SK-N-SH treated with all-trans-retinoic acid at 6 μM for 48 hours (cell line): ENCODE data around the gene ANKRD6.

Source experiments
- ATAC-seq: fragments of 200-7000 bp; cut with Tn5 transposase; 3 replicates; pipeline ENCODE4 v1.9.1; 2020; ENCODE audit warnings: mild to moderate bottlenecking, moderate library complexity
- ARNTL ChIP-seq: fragments of 450-650 bp; formaldehyde crosslinking; IDR thresholded peaks from 2 replicates; pipeline ENCODE4 v1.5.0; 2020; ENCODE audit warnings: low read depth, mild to moderate bottlenecking, moderate library complexity, borderline replicate concordance
- BACH2 ChIP-seq: fragments of 250-450 bp; sonication (Bioruptor Pico); IDR thresholded peaks from 2 replicates; pipeline ENCODE4 v1.9.0; 2021; ENCODE audit warnings: mild to moderate bottlenecking, borderline replicate concordance
- CSDC2 ChIP-seq: fragments of 250-450 bp; sonication (Bioruptor Pico); IDR thresholded peaks from 2 replicates; pipeline ENCODE4 v1.5.0; 2020; ENCODE audit warnings: mild to moderate bottlenecking, moderate library complexity
- ESRRG ChIP-seq: fragments of 250-450 bp; sonication (Bioruptor Pico); IDR thresholded peaks from 2 replicates; pipeline ENCODE4 v1.6.1; 2021; ENCODE audit warnings: mild to moderate bottlenecking
- GLIS3 ChIP-seq: fragments of 250-450 bp; sonication (Bioruptor Pico); IDR thresholded peaks from 2 replicates; pipeline ENCODE4 v1.5.0; 2020; ENCODE audit warnings: mild to moderate bottlenecking, moderate library complexity
- ISL1 ChIP-seq: fragments of 250-450 bp; sonication (Bioruptor Pico); IDR thresholded peaks from 2 replicates; pipeline ENCODE4 v2.1.2; 2022; ENCODE audit warnings: mild to moderate bottlenecking, moderate library complexity
- OSR1 ChIP-seq: fragments of 250-450 bp; sonication (Bioruptor Pico); IDR thresholded peaks from 2 replicates; pipeline ENCODE4 v1.8.0; 2022; ENCODE audit warnings: moderate library complexity, mild to moderate bottlenecking, inconsistent platforms
- PPARA ChIP-seq: fragments of 250-450 bp; sonication (Bioruptor Pico); IDR thresholded peaks from 2 replicates; pipeline ENCODE4 v1.5.0; 2020; ENCODE audit warnings: mild to moderate bottlenecking, borderline replicate concordance
- RARB ChIP-seq: fragments of 250-450 bp; sonication (Bioruptor Pico); IDR thresholded peaks from 2 replicates; pipeline ENCODE4 v1.8.0; 2021; ENCODE audit warnings: mild to moderate bottlenecking, moderate library complexity
- SNAI2 ChIP-seq: fragments of 250-450 bp; sonication (Bioruptor Pico); IDR thresholded peaks from 2 replicates; pipeline ENCODE4 v1.5.0; 2020; ENCODE audit warnings: mild to moderate bottlenecking, moderate library complexity
- TCF4 ChIP-seq: fragments of 250-450 bp; sonication (Bioruptor Pico); IDR thresholded peaks from 2 replicates; pipeline ENCODE4 v1.8.0; 2021; ENCODE audit warnings: mild to moderate bottlenecking, moderate library complexity, borderline replicate concordance
- TOX ChIP-seq: fragments of 250-450 bp; sonication (Bioruptor Pico); IDR thresholded peaks from 2 replicates; pipeline ENCODE4 v1.8.0; 2021; ENCODE audit warnings: mild to moderate bottlenecking, moderate library complexity, borderline replicate concordance
- ZC3H10 ChIP-seq: fragments of 250-450 bp; sonication (Bioruptor Pico); IDR thresholded peaks from 2 replicates; pipeline ENCODE4 v1.5.1; 2021; ENCODE audit warnings: mild to moderate bottlenecking, moderate library complexity
- ZFP3 ChIP-seq: fragments of 250-450 bp; sonication (Bioruptor Pico); IDR thresholded peaks from 2 replicates; pipeline ENCODE4 v1.5.0; 2020; ENCODE audit warnings: mild to moderate bottlenecking, moderate library complexity
- ZFP30 ChIP-seq: fragments of 450-650 bp; formaldehyde crosslinking; IDR thresholded peaks from 2 replicates; pipeline ENCODE4 v1.5.0; 2022; ENCODE audit warnings: mild to moderate bottlenecking, moderate library complexity
- ZNF565 ChIP-seq: fragments of 450-650 bp; formaldehyde crosslinking; conservative IDR thresholded peaks from 2 replicates; pipeline ENCODE4 v1.5.0; 2020; ENCODE audit warnings: low read depth, mild to moderate bottlenecking, moderate library complexity
- ZNF70 ChIP-seq: fragments of 450-650 bp; formaldehyde crosslinking; IDR thresholded peaks from 2 replicates; pipeline ENCODE4 v1.5.0; 2020; ENCODE audit warnings: mild to moderate bottlenecking, moderate library complexity
- ZNF8 ChIP-seq: fragments of 450-650 bp; formaldehyde crosslinking; IDR thresholded peaks from 2 replicates; pipeline ENCODE4 v1.5.0; 2020; ENCODE audit warnings: mild to moderate bottlenecking, moderate library complexity
- TF ChIP-seq, protein P1 (sequence below): fragments of 250-450 bp; sonication (Bioruptor Pico); IDR thresholded peaks from 2 replicates; pipeline ENCODE4 v1.8.0; 2020; ENCODE audit warnings: mild to moderate bottlenecking, moderate library complexity, borderline replicate concordance
- TF ChIP-seq, protein P2 (sequence below): fragments of 250-450 bp; sonication (Bioruptor Pico); IDR thresholded peaks from 2 replicates; pipeline ENCODE4 v1.5.1; 2020; ENCODE audit warnings: low read depth, mild to moderate bottlenecking, moderate library complexity
- TF ChIP-seq, protein P3 (sequence below): fragments of 250-450 bp; sonication (Bioruptor Pico); IDR thresholded peaks from 2 replicates; pipeline ENCODE4 v1.8.0; 2021; ENCODE audit warnings: low read depth, mild to moderate bottlenecking, moderate library complexity, borderline replicate concordance
- TF ChIP-seq, protein P4 (sequence below): fragments of 250-450 bp; sonication (Bioruptor Pico); IDR thresholded peaks from 2 replicates; pipeline ENCODE4 v1.5.1; 2021; ENCODE audit warnings: mild to moderate bottlenecking, moderate library complexity
- TF ChIP-seq, protein P5 (sequence below): fragments of 250-450 bp; sonication (Bioruptor Pico); IDR thresholded peaks from 2 replicates; pipeline ENCODE4 v1.5.0; 2020; ENCODE audit warnings: mild to moderate bottlenecking, moderate library complexity

ANKRD6 gene

GRCh38 chr6:89468998-89469397, 36.0 kb downstream of the ANKRD6 start:
- TF ChIP-seq ZFP3 (no peak), ZC3H10 (no peak), TCF4 (CRISPR knock-in tag) (no peak), SNAI2 (CRISPR knock-in tag) (no peak), ZNF8 (CRISPR knock-in tag) (no peak), ESRRG (CRISPR knock-in tag) (no peak), CSDC2 (no peak), ZFP30 (CRISPR knock-in tag) (no peak), PPARA (CRISPR knock-in tag) (no peak), ZNF70 (no peak), ARNTL (CRISPR knock-in tag) (no peak), OSR1 (CRISPR knock-in tag) (no peak), RARB (CRISPR knock-in tag) (no peak), GLIS3 (no peak), ISL1 (no peak)
- TF ChIP-seq, protein P1, sequence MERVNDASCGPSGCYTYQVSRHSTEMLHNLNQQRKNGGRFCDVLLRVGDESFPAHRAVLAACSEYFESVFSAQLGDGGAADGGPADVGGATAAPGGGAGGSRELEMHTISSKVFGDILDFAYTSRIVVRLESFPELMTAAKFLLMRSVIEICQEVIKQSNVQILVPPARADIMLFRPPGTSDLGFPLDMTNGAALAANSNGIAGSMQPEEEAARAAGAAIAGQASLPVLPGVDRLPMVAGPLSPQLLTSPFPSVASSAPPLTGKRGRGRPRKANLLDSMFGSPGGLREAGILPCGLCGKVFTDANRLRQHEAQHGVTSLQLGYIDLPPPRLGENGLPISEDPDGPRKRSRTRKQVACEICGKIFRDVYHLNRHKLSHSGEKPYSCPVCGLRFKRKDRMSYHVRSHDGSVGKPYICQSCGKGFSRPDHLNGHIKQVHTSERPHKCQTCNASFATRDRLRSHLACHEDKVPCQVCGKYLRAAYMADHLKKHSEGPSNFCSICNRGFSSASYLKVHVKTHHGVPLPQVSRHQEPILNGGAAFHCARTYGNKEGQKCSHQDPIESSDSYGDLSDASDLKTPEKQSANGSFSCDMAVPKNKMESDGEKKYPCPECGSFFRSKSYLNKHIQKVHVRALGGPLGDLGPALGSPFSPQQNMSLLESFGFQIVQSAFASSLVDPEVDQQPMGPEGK (CRISPR knock-in tag), result no peak
- TF ChIP-seq, protein P2, sequence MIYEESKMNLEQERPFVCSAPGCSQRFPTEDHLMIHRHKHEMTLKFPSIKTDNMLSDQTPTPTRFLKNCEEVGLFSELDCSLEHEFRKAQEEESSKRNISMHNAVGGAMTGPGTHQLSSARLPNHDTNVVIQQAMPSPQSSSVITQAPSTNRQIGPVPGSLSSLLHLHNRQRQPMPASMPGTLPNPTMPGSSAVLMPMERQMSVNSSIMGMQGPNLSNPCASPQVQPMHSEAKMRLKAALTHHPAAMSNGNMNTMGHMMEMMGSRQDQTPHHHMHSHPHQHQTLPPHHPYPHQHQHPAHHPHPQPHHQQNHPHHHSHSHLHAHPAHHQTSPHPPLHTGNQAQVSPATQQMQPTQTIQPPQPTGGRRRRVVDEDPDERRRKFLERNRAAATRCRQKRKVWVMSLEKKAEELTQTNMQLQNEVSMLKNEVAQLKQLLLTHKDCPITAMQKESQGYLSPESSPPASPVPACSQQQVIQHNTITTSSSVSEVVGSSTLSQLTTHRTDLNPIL (CRISPR knock-in tag), result no peak
- TF ChIP-seq, protein P3, sequence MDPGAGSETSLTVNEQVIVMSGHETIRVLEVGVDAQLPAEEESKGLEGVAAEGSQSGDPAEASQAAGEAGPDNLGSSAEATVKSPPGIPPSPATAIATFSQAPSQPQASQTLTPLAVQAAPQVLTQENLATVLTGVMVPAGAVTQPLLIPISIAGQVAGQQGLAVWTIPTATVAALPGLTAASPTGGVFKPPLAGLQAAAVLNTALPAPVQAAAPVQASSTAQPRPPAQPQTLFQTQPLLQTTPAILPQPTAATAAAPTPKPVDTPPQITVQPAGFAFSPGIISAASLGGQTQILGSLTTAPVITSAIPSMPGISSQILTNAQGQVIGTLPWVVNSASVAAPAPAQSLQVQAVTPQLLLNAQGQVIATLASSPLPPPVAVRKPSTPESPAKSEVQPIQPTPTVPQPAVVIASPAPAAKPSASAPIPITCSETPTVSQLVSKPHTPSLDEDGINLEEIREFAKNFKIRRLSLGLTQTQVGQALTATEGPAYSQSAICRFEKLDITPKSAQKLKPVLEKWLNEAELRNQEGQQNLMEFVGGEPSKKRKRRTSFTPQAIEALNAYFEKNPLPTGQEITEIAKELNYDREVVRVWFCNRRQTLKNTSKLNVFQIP (CRISPR knock-in tag), result no peak
- TF ChIP-seq, protein P4, sequence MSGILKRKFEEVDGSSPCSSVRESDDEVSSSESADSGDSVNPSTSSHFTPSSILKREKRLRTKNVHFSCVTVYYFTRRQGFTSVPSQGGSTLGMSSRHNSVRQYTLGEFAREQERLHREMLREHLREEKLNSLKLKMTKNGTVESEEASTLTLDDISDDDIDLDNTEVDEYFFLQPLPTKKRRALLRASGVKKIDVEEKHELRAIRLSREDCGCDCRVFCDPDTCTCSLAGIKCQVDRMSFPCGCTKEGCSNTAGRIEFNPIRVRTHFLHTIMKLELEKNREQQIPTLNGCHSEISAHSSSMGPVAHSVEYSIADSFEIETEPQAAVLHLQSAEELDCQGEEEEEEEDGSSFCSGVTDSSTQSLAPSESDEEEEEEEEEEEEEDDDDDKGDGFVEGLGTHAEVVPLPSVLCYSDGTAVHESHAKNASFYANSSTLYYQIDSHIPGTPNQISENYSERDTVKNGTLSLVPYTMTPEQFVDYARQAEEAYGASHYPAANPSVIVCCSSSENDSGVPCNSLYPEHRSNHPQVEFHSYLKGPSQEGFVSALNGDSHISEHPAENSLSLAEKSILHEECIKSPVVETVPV, result no peak
- TF ChIP-seq, protein P5, sequence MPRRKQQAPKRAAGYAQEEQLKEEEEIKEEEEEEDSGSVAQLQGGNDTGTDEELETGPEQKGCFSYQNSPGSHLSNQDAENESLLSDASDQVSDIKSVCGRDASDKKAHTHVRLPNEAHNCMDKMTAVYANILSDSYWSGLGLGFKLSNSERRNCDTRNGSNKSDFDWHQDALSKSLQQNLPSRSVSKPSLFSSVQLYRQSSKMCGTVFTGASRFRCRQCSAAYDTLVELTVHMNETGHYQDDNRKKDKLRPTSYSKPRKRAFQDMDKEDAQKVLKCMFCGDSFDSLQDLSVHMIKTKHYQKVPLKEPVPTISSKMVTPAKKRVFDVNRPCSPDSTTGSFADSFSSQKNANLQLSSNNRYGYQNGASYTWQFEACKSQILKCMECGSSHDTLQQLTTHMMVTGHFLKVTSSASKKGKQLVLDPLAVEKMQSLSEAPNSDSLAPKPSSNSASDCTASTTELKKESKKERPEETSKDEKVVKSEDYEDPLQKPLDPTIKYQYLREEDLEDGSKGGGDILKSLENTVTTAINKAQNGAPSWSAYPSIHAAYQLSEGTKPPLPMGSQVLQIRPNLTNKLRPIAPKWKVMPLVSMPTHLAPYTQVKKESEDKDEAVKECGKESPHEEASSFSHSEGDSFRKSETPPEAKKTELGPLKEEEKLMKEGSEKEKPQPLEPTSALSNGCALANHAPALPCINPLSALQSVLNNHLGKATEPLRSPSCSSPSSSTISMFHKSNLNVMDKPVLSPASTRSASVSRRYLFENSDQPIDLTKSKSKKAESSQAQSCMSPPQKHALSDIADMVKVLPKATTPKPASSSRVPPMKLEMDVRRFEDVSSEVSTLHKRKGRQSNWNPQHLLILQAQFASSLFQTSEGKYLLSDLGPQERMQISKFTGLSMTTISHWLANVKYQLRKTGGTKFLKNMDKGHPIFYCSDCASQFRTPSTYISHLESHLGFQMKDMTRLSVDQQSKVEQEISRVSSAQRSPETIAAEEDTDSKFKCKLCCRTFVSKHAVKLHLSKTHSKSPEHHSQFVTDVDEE (CRISPR knock-in tag), result no peak
- TF ChIP-seq, all 23 proteins: peak for 0

DNA sequence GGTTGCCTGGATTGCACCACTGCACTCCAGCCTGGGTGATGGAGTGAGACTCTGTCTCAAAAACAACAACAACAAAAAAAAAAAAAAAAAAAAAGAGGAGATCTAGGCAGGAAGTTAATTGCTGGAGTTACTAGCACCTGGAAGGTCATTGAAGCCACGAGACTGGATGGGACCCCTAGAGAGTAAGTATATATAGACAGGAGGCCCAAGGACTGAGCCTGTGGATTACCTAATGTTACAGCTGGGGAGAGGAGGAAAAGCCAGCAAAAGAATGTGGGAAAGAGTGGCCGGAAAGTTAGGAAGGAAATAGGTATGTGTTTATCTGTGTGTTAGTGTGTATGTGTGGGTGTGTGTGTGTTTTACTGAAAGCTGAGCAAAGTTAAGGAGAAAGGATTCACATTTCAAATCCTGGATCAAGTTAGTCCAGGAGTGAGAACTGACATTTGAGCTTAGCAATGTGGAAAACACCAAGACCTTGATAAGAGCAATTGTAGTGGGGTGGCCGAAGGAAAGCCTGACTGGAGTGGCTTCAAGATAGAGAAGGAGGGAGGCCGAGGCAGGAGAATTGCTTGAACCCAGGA, 38.4 kb downstream of the ANKRD6 start:
- ATAC-seq, result no peak
- TF ChIP-seq GLIS3 (no peak), ZFP3 (no peak), ISL1 (no peak), BACH2 (CRISPR knock-in tag) (no peak), ESRRG (CRISPR knock-in tag) (no peak), OSR1 (CRISPR knock-in tag) (no peak), ZC3H10 (no peak), ZFP30 (CRISPR knock-in tag) (no peak), TCF4 (CRISPR knock-in tag) (no peak), RARB (CRISPR knock-in tag) (no peak), PPARA (CRISPR knock-in tag) (no peak), ZNF565 (CRISPR knock-in tag) (no peak), ZNF8 (CRISPR knock-in tag) (no peak), TOX (CRISPR knock-in tag) (no peak)
- TF ChIP-seq, protein P5 (CRISPR knock-in tag), result no peak
- TF ChIP-seq, protein P1 (CRISPR knock-in tag), result no peak
- TF ChIP-seq, protein P3 (CRISPR knock-in tag), result no peak

More at GRCh38 chr6:89468998-89469397, 36.0 kb downstream of the ANKRD6 start:
- ATAC-seq, result no peak
